ENCODE data around the gene ANKRD34B.
"Not testable (repeated sequence)": the region's sequence is repeated elsewhere in the genome, so short reads cannot be mapped to it uniquely, and the experiment has no call there.

Gene ANKRD34B

GRCh38 chr5:80590766-80591165 is 20.7 kb upstream of the ANKRD34B start:
- CTCF ChIA-PET, result no interaction called here
- DNase-seq, result no peak
- Mint-ChIP-seq H3K9me3 (no peaks in the 10 kb centered on the region), H3K36me3 (no peaks in the 10 kb centered on the region), H3K4me1 (no peaks in the 10 kb centered on the region), H3K27me3 (peaks cover 17% of the 10 kb centered on the region), H3K4me3 (no peak overlapping the region), H3K27ac (no peak overlapping the region)

- no peak for DNase-seq
- CTCF ChIA-PET, result interaction anchor here (0.5 kb wide), 1 partner anchor 537 kb away, joined by 3 read pairs; no protein-coding TSS in a partner anchor
- H3K9me3 Mint-ChIP-seq, result no peaks in the 10 kb centered on the region
- peaks cover 14% of the 10 kb centered on the region for H3K27me3 Mint-ChIP-seq
- H3K27ac Mint-ChIP-seq, result no peak overlapping the region
- H3K4me1 Mint-ChIP-seq, result no peaks in the 10 kb centered on the region
- no peak overlapping the region for H3K4me3 Mint-ChIP-seq
- H3K36me3 Mint-ChIP-seq, result no peaks in the 10 kb centered on the region
Observed at GRCh38 chr5:80588858-80589540, 18.9 kb upstream of the ANKRD34B start.

- no peak for DNase-seq
- no peaks in the 10 kb centered on the region for H3K9me3 Mint-ChIP-seq
- H3K4me3 Mint-ChIP-seq, result no peak overlapping the region
- H3K4me1 Mint-ChIP-seq, result no peaks in the 10 kb centered on the region
- CTCF ChIA-PET, result no interaction called here
- H3K36me3 Mint-ChIP-seq, result no peaks in the 10 kb centered on the region
- H3K27me3 Mint-ChIP-seq, result peaks cover 3% of the 10 kb centered on the region
- H3K27ac Mint-ChIP-seq, result no peak overlapping the region
Observed at GRCh38 chr5:80584770-80585169, 14.7 kb upstream of the ANKRD34B start.

- H3K4me1 Mint-ChIP-seq, H3K4me3 Mint-ChIP-seq, H3K9me3 Mint-ChIP-seq, H3K27ac Mint-ChIP-seq, H3K36me3 Mint-ChIP-seq, CTCF ChIA-PET, DNase-seq: not testable (repeated sequence)
- H3K27me3 Mint-ChIP-seq, result peaks cover 31% of the 10 kb centered on the region
Observed at GRCh38 chr5:80580291-80580690, 10.2 kb upstream of the ANKRD34B start.

- no peak overlapping the region for H3K4me3 Mint-ChIP-seq
- CTCF ChIA-PET, result no interaction called here
- DNase-seq, result no peak
- H3K9me3 Mint-ChIP-seq, result no peaks in the 10 kb centered on the region
- H3K4me1 Mint-ChIP-seq, result no peaks in the 10 kb centered on the region
- no peak overlapping the region for H3K27ac Mint-ChIP-seq
- peaks cover 30% of the 10 kb centered on the region for H3K27me3 Mint-ChIP-seq
- no peaks in the 10 kb centered on the region for H3K36me3 Mint-ChIP-seq
Observed at GRCh38 chr5:80579050-80579449, 9.0 kb upstream of the ANKRD34B start.

- no peaks in the 10 kb centered on the region for H3K36me3 Mint-ChIP-seq
- H3K4me3 Mint-ChIP-seq, result no peak overlapping the region
- no peaks in the 10 kb centered on the region for H3K4me1 Mint-ChIP-seq
- H3K27me3 Mint-ChIP-seq, result peaks cover 44% of the 10 kb centered on the region
- no peak overlapping the region for H3K27ac Mint-ChIP-seq
- CTCF ChIA-PET, result interaction anchor here (0.6 to 1.5 kb wide), 2 partner anchors 10 to 549 kb away, joined by 3 read pairs; no protein-coding TSS in a partner anchor
- no peaks in the 10 kb centered on the region for H3K9me3 Mint-ChIP-seq
- DNase-seq, result no peak
Observed at GRCh38 chr5:80577707-80578106, 7.6 kb upstream of the ANKRD34B start.

- Mint-ChIP-seq H3K27ac (no peak overlapping the region), H3K36me3 (no peaks in the 10 kb centered on the region), H3K4me3 (no peak overlapping the region), H3K9me3 (no peaks in the 10 kb centered on the region), H3K27me3 (peaks cover 54% of the 10 kb centered on the region), H3K4me1 (no peaks in the 10 kb centered on the region)
- DNase-seq, result no peak
- CTCF ChIA-PET, result interaction anchor here (0.6 kb wide), 1 partner anchor 161 kb away, joined by 3 read pairs; no protein-coding TSS in a partner anchor
Observed at GRCh38 chr5:80576383-80576782, 6.3 kb upstream of the ANKRD34B start.

- H3K36me3 Mint-ChIP-seq, result no peaks in the 10 kb centered on the region
- CTCF ChIA-PET, result no interaction called here
- DNase-seq, result no peak
- H3K27me3 Mint-ChIP-seq, result peaks cover 77% of the 10 kb centered on the region
- no peak overlapping the region for H3K4me3 Mint-ChIP-seq
- H3K27ac Mint-ChIP-seq, result no peak overlapping the region
- no peaks in the 10 kb centered on the region for H3K9me3 Mint-ChIP-seq
- H3K4me1 Mint-ChIP-seq, result peaks cover 9% of the 10 kb centered on the region
Observed at GRCh38 chr5:80573062-80573461, 3.0 kb upstream of the ANKRD34B start.

GRCh38 chr5:80569086-80569960 is 757 bp downstream of the ANKRD34B start:
- Mint-ChIP-seq H3K27ac (no peak overlapping the region), H3K4me1 (peaks cover 9% of the 10 kb centered on the region), H3K9me3 (no peaks in the 10 kb centered on the region), H3K4me3 (peak overlapping the region; percentile 3), H3K36me3 (no peaks in the 10 kb centered on the region), H3K27me3 (peaks cover 86% of the 10 kb centered on the region)
- DNase-seq, result peak; percentile 22
- CTCF ChIA-PET, result no interaction called here

- CTCF ChIA-PET, result no interaction called here
- H3K9me3 Mint-ChIP-seq, result no peaks in the 10 kb centered on the region
- H3K4me3 Mint-ChIP-seq, result peak overlapping the region; percentile 5
- no peak overlapping the region for H3K27ac Mint-ChIP-seq
- no peaks in the 10 kb centered on the region for H3K36me3 Mint-ChIP-seq
- peaks cover 9% of the 10 kb centered on the region for H3K4me1 Mint-ChIP-seq
- no peak for DNase-seq
- peaks cover 80% of the 10 kb centered on the region for H3K27me3 Mint-ChIP-seq
Observed at GRCh38 chr5:80568251-80568650, 1.8 kb downstream of the ANKRD34B start.

GRCh38 chr5:80566711-80567259 is 3.3 kb downstream of the ANKRD34B start:
- CTCF ChIA-PET, result no interaction called here
- Mint-ChIP-seq H3K9me3 (no peaks in the 10 kb centered on the region), H3K4me3 (no peak overlapping the region), H3K36me3 (no peaks in the 10 kb centered on the region), H3K27ac (no peak overlapping the region), H3K27me3 (peaks cover 77% of the 10 kb centered on the region), H3K4me1 (peaks cover 9% of the 10 kb centered on the region)
- DNase-seq, result no peak

- peaks cover 68% of the 10 kb centered on the region for H3K27me3 Mint-ChIP-seq
- CTCF ChIA-PET, result no interaction called here
- no peak overlapping the region for H3K4me3 Mint-ChIP-seq
- peaks cover 4% of the 10 kb centered on the region for H3K4me1 Mint-ChIP-seq
- no peak overlapping the region for H3K27ac Mint-ChIP-seq
- no peaks in the 10 kb centered on the region for H3K36me3 Mint-ChIP-seq
- no peak for DNase-seq
- H3K9me3 Mint-ChIP-seq, result no peaks in the 10 kb centered on the region
Observed at GRCh38 chr5:80565330-80565729, 4.8 kb downstream of the ANKRD34B start.

GRCh38 chr5:80559244-80559643 is 10.8 kb downstream of the ANKRD34B start:
- Mint-ChIP-seq H3K27me3 (peaks cover 45% of the 10 kb centered on the region), H3K4me3 (no peak overlapping the region)
- CTCF ChIA-PET, result no interaction called here

GRCh38 chr5:80555099-80555498 is 15.0 kb downstream of the ANKRD34B start:
- CTCF ChIA-PET, result no interaction called here

More at GRCh38 chr5:80559244-80559643, 10.8 kb downstream of the ANKRD34B start:
- H3K4me1 Mint-ChIP-seq, result no peaks in the 10 kb centered on the region
- DNase-seq, result no peak
- no peaks in the 10 kb centered on the region for H3K36me3 Mint-ChIP-seq
- no peak overlapping the region for H3K27ac Mint-ChIP-seq
- no peaks in the 10 kb centered on the region for H3K9me3 Mint-ChIP-seq

More at GRCh38 chr5:80555099-80555498, 15.0 kb downstream of the ANKRD34B start:
- Mint-ChIP-seq H3K27me3 (peaks cover 38% of the 10 kb centered on the region), H3K4me3 (no peak overlapping the region), H3K4me1 (no peaks in the 10 kb centered on the region), H3K36me3 (no peaks in the 10 kb centered on the region), H3K27ac (no peak overlapping the region), H3K9me3 (no peaks in the 10 kb centered on the region)
- no peak for DNase-seq
